H1 (cell line): ENCODE results near the gene HIPK1. TPM values are rescaled to one million over a fixed set of nuclear protein-coding genes. Genes with fewer than 3 reads are reported as not detected.

Source experiments
- CTCF ChIA-PET: fragments of 300-600 bp; sonication (Branson Sonifier 250); formaldehyde crosslinking; loops from one replicate; lab custom pipeline; 2021; ENCODE audit not compliant: partially characterized antibody; lab: Charles Lee
- POLR2A ChIA-PET: fragments of 300-600 bp; sonication (Branson Sonifier 250); formaldehyde crosslinking; loops from one replicate; lab custom pipeline; 2021; ENCODE audit warnings: inconsistent platforms; ENCODE audit not compliant: partially characterized antibody; lab: Charles Lee
- DNase-seq, 2 experiments: peaks; one replicate each; pipeline versions ENCODE4 v3.0.0 to v3.0.0-alpha.2; 2010 to 2022; ENCODE audit warnings: low spot score in 2 of 2, low read depth in 1 of 2, mixed read lengths in 1 of 2
- FAIRE-seq: peaks from 2 replicates; lab custom pipeline; 2011; peaks lifted over from hg19 to GRCh38; lab: Jason Lieb, UNC
- H2AFZ ChIP-seq: 2 replicates; pipeline ENCODE4 v1.8.1; 2012; ENCODE audit warnings: low read length, inconsistent platforms
- H2AK5ac ChIP-seq: 2 replicates; pipeline ENCODE4 v1.6.1; 2013; ENCODE audit warnings: low read depth, low read length
- H2BK120ac ChIP-seq: replicated peaks from 2 replicates; pipeline ENCODE3; 2013; ENCODE audit warnings: low read depth, low read length, inconsistent platforms
- H2BK12ac ChIP-seq: 2 replicates; pipeline ENCODE4 v1.6.1; 2013; ENCODE audit warnings: low read depth, low read length
- H2BK15ac ChIP-seq: 2 replicates; pipeline ENCODE4 v1.6.1; 2013; ENCODE audit warnings: low read length
- H2BK20ac ChIP-seq: 2 replicates; pipeline ENCODE4 v1.6.1; 2013; ENCODE audit warnings: low read length
- H2BK5ac ChIP-seq: 2 replicates; pipeline ENCODE4 v1.6.1; 2013; ENCODE audit warnings: low read depth, low read length
- H3K14ac ChIP-seq: 2 replicates; pipeline ENCODE4 v1.6.1; 2013; ENCODE audit warnings: inconsistent platforms; ENCODE audit not compliant: insufficient read length
- H3K18ac ChIP-seq: 2 replicates; pipeline ENCODE4 v1.6.1; 2013; ENCODE audit warnings: low read length; ENCODE audit errors: extremely low read depth
- H3K23ac ChIP-seq: 2 replicates; pipeline ENCODE4 v1.6.1; 2013; ENCODE audit warnings: inconsistent platforms; ENCODE audit not compliant: insufficient read length
- H3K23me2 ChIP-seq: 2 replicates; pipeline ENCODE4 v1.6.1; 2013; ENCODE audit warnings: low read depth, low read length
- H3K27ac ChIP-seq: 2 replicates; pipeline ENCODE4 v1.6.1; 2011; ENCODE audit warnings: low read depth, low read length, inconsistent platforms
- H3K27me3 ChIP-seq, 4 experiments: replicated peaks in 1 of 4; 1 replicate in 1 of 4; 2 replicates in 3 of 4; pipeline versions ENCODE4 v1.6.1 to v1.8.1; 2011 to 2013; ENCODE audit warnings: low read length in 3 of 4, mild to moderate bottlenecking in 3 of 4, inconsistent platforms in 2 of 4, mixed read lengths in 2 of 4, moderate library complexity in 1 of 4; ENCODE audit not compliant: control insufficient read depth in 3 of 4, insufficient read depth in 3 of 4; ENCODE audit errors: extremely low read depth in 1 of 4
- H3K36me3 ChIP-seq, 4 experiments: 2 replicates each; pipeline versions ENCODE4 v1.6.1 to v1.8.1; 2011 to 2013; ENCODE audit warnings: mild to moderate bottlenecking in 4 of 4, low read length in 3 of 4, moderate library complexity in 2 of 4, control low read depth in 1 of 4, inconsistent platforms in 1 of 4; ENCODE audit not compliant: insufficient read depth in 4 of 4, control insufficient read depth in 2 of 4
- H3K4ac ChIP-seq: replicated peaks from 2 replicates; pipeline ENCODE3; 2013; ENCODE audit warnings: low read length, low read depth, mixed read lengths, inconsistent platforms; ENCODE audit not compliant: insufficient read length
- H3K4me1 ChIP-seq, 4 experiments: replicated peaks in 1 of 4; 1 replicate in 1 of 4; 2 replicates in 3 of 4; pipeline versions ENCODE4 v1.6.1 to v1.8.1; 2011 to 2013; ENCODE audit warnings: low read length in 3 of 4, inconsistent platforms in 2 of 4, mixed read lengths in 1 of 4; ENCODE audit not compliant: insufficient read depth in 4 of 4, control insufficient read depth in 3 of 4
- H3K4me2 ChIP-seq, 2 experiments: 2 replicates each; pipeline versions ENCODE4 v1.6.1 to v1.8.1; 2011 to 2013; ENCODE audit warnings: low read depth in 2 of 2, low read length in 2 of 2, control low read depth in 1 of 2, inconsistent platforms in 1 of 2, mild to moderate bottlenecking in 1 of 2; ENCODE audit not compliant: insufficient read depth in 1 of 2
- H3K4me3 ChIP-seq, 4 experiments: fragments of 200-600, 300-600 bp in 1 of 4; sonication (generic), shearing (Covaris generic), sonication (Bioruptor Twin) in 1 of 4; 2 replicates each; pipeline versions ENCODE4 v1.5.1 to v1.8.1; 2011 to 2016; ENCODE audit warnings: low read length in 4 of 4, low read depth in 3 of 4, control low read depth in 2 of 4, inconsistent platforms in 2 of 4, mild to moderate bottlenecking in 2 of 4, mixed read lengths in 1 of 4, moderate library complexity in 1 of 4; ENCODE audit not compliant: insufficient read depth in 2 of 4; ENCODE audit errors: extremely low read depth in 1 of 4
- H3K56ac ChIP-seq: replicated peaks from 2 replicates; pipeline ENCODE3; 2013; ENCODE audit warnings: low read depth, mild to moderate bottlenecking, mixed read lengths, low read length, inconsistent platforms; ENCODE audit not compliant: insufficient read length
- H3K79me1 ChIP-seq: 2 replicates; pipeline ENCODE4 v1.6.1; 2013; ENCODE audit warnings: low read depth, low read length, control low read depth
- H3K79me2 ChIP-seq, 2 experiments: 2 replicates each; pipeline versions ENCODE4 v1.6.1 to v1.8.1; 2012 to 2013; ENCODE audit warnings: low read length in 2 of 2, mild to moderate bottlenecking in 2 of 2, inconsistent platforms in 1 of 2; ENCODE audit not compliant: insufficient read depth in 2 of 2, control insufficient read depth in 1 of 2
- H3K9ac ChIP-seq, 4 experiments: replicated peaks in 1 of 4; 1 replicate in 1 of 4; 2 replicates in 3 of 4; pipeline versions ENCODE4 v1.6.1 to v1.8.1; 2011 to 2013; ENCODE audit warnings: low read depth in 3 of 4, low read length in 3 of 4, control low read depth in 2 of 4, mild to moderate bottlenecking in 2 of 4, moderate library complexity in 2 of 4, inconsistent platforms in 1 of 4; ENCODE audit errors: extremely low read depth in 1 of 4
- H3K9me3 ChIP-seq, 2 experiments: 2 replicates each; pipeline versions ENCODE4 v1.6.1 to v1.8.1; 2012 to 2013; ENCODE audit warnings: mild to moderate bottlenecking in 2 of 2, moderate library complexity in 2 of 2, control low read depth in 1 of 2, inconsistent platforms in 1 of 2, low read depth in 1 of 2, low read length in 1 of 2, mixed read lengths in 1 of 2; ENCODE audit not compliant: insufficient read depth in 2 of 2
- H4K20me1 ChIP-seq, 2 experiments: replicated peaks in 1 of 2; 2 replicates each; pipeline versions ENCODE3 to v1.8.1; 2011 to 2013; ENCODE audit warnings: inconsistent platforms in 2 of 2, low read length in 2 of 2, mild to moderate bottlenecking in 1 of 2; ENCODE audit not compliant: insufficient read depth in 2 of 2, control insufficient read depth in 1 of 2
- H4K5ac ChIP-seq: 2 replicates; pipeline ENCODE4 v1.6.1; 2013; ENCODE audit warnings: low read length, low read depth, mixed read lengths, inconsistent platforms; ENCODE audit not compliant: insufficient read length
- H4K8ac ChIP-seq: 2 replicates; pipeline ENCODE4 v1.8.0; 2013; ENCODE audit warnings: mild to moderate bottlenecking, moderate library complexity, low read length, inconsistent platforms; ENCODE audit not compliant: insufficient read depth; ENCODE audit errors: extremely low read depth
- H4K91ac ChIP-seq: replicated peaks from 2 replicates; pipeline ENCODE3; 2013; ENCODE audit warnings: low read length, mixed read lengths, inconsistent platforms; ENCODE audit not compliant: insufficient read length
- BCL11A ChIP-seq, 2 experiments: IDR thresholded peaks; one replicate each; pipeline ENCODE4 v1.6.1; 2011; ENCODE audit warnings: low read depth in 2 of 2, low read length in 2 of 2, mild to moderate bottlenecking in 2 of 2
- CHD1 ChIP-seq: IDR thresholded peaks from 2 replicates; pipeline ENCODE4 v1.6.1; 2012; ENCODE audit warnings: low read depth, low read length, improper control_type of control experiment
- KDM5A ChIP-seq: fragments of 200-600 bp; IDR thresholded peaks from 2 replicates; pipeline ENCODE4 v1.7.1; 2012; ENCODE audit warnings: mild to moderate bottlenecking, low read length, inconsistent platforms, mixed read lengths
- POU5F1 ChIP-seq: IDR thresholded peaks from 2 replicates; pipeline ENCODE4 v1.6.1; 2011; ENCODE audit warnings: low read depth, mild to moderate bottlenecking, low read length, moderate library complexity
- RFX5 ChIP-seq: IDR thresholded peaks from 2 replicates; pipeline ENCODE4 v1.6.1; 2011; ENCODE audit warnings: low read depth, low read length, improper control_type of control experiment, borderline replicate concordance
- SP4 ChIP-seq: IDR thresholded peaks from 2 replicates; pipeline ENCODE4 v1.6.1; 2012; ENCODE audit warnings: low read length, inconsistent platforms
- TCF12 ChIP-seq: IDR thresholded peaks from 2 replicates; pipeline ENCODE4 v1.6.1; 2011; ENCODE audit warnings: low read depth, mild to moderate bottlenecking, low read length
- TEAD4 ChIP-seq: IDR thresholded peaks from 2 replicates; pipeline ENCODE4 v1.6.1; 2012; ENCODE audit warnings: low read depth, low read length, inconsistent platforms, mixed read lengths
- WGBS, 2 experiments: shearing (Covaris generic) in 1 of 2; methylation state at CpG; one replicate each; pipeline versions ENCODE4 v1.1.6 to v1.1.7; 2013 to 2015; ENCODE audit warnings: low lambda C conversion rate in 2 of 2, mixed read lengths in 2 of 2, inconsistent platforms in 1 of 2, low coverage in 1 of 2, missing lambda C conversion rate in 1 of 2; ENCODE audit not compliant: insufficient replicate concordance in 2 of 2, insufficient coverage in 1 of 2, insufficient read length in 1 of 2; ENCODE audit errors: extremely low coverage in 1 of 2, missing lambda C conversion rate in 1 of 2; 5-methylcytosine and 5-hydroxymethylcytosine counted together
- polyA plus RNA-seq, 7 experiments: library from polyadenylated mRNA; depleted of rRNA in 3 of 7; stranded (reverse) in 5 of 7; unstranded in 2 of 7; fragments of >200 nt in 5 of 7; fragments of 200-250 nt in 2 of 7; gene quantifications; 1 replicate in 5 of 7; 2 replicates in 1 of 7; 4 replicates in 1 of 7; pipeline versions ENCODE4 v1.2.1 to v1.2.3, GENCODE V29; 2011 to 2013; ENCODE audit warnings: missing spikeins in 2 of 7, mixed read lengths in 2 of 7
- total RNA-seq: library from RNA; stranded (reverse); fragmentation: NEBNext Ultra II Directional; extraction: Animal tissue kit (Norgen Biotek cat#: 25700); gene quantifications from 2 replicates; pipeline ENCODE4 v1.2.1, GENCODE V29; 2021
- TF ChIP-seq, protein P1 (sequence below), 3 experiments: IDR thresholded peaks; 1 replicate in 2 of 3; 2 replicates in 1 of 3; pipeline versions ENCODE4 v1.5.1 to v1.6.1; 2011; ENCODE audit warnings: low read length in 3 of 3, mild to moderate bottlenecking in 3 of 3, inconsistent platforms in 2 of 3, low read depth in 1 of 3, moderate library complexity in 1 of 3; ENCODE audit not compliant: insufficient read depth in 1 of 3; ENCODE audit errors: control extremely low read depth in 1 of 3

Gene HIPK1
- total and polyA plus RNA-seq, 2 of the 8 experiments (the other 6 are each of a cell fraction or from before 2014, with no cell fraction given): 46.2 to 64.3 TPM

DNA sequence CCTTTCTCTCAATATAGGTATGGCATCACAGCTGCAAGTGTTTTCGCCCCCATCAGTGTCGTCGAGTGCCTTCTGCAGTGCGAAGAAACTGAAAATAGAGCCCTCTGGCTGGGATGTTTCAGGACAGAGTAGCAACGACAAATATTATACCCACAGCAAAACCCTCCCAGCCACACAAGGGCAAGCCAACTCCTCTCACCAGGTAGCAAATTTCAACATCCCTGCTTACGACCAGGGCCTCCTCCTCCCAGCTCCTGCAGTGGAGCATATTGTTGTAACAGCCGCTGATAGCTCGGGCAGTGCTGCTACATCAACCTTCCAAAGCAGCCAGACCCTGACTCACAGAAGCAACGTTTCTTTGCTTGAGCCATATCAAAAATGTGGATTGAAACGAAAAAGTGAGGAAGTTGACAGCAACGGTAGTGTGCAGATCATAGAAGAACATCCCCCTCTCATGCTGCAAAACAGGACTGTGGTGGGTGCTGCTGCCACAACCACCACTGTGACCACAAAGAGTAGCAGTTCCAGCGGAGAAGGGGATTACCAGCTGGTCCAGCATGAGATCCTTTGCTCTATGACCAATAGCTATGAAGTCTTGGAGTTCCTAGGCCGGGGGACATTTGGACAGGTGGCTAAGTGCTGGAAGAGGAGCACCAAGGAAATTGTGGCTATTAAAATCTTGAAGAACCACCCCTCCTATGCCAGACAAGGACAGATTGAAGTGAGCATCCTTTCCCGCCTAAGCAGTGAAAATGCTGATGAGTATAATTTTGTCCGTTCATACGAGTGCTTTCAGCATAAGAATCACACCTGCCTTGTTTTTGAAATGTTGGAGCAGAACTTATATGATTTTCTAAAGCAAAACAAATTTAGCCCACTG is 11.5 kb downstream of the HIPK1 start:
- WGBS, 2 experiments: 89% methylated on average over 16 of the region's 16 CpGs; no CpG with 5 or more reads in 1 of the 2 experiments
- H2BK5ac ChIP-seq: no peak overlapping the region
- H2BK12ac ChIP-seq: no peak overlapping the region
- no peak overlapping the region for H3K14ac ChIP-seq
- H3K27me3 ChIP-seq: no peaks in the 10 kb centered on the region
- H4K20me1 ChIP-seq: peaks cover 1 to 9% of the 10 kb centered on the region in 2 experiments
- ChIA-PET CTCF (interaction anchor here (0.9 to 1.3 kb wide), 6 partner anchors 8 to 347 kb away, joined by 3 to 4 read pairs (median 4); no protein-coding TSS in a partner anchor), POLR2A (interaction anchor here (3.7 kb wide), 1 partner anchor 10 kb away, joined by 15 read pairs; no protein-coding TSS in a partner anchor)
- no peak for DNase-seq
- H3K36me3 ChIP-seq: peaks cover 5 to 22% (median 6%) of the 10 kb centered on the region in 4 experiments
- H3K9ac ChIP-seq: no peak overlapping the region; a peak in 1 of 7 replicates
- H2BK120ac ChIP-seq: no peak overlapping the region
- no peak overlapping the region for H2BK20ac ChIP-seq
- H3K79me1 ChIP-seq: peaks cover 2% of the 10 kb centered on the region
- H3K4me1 ChIP-seq: peaks cover 0 to 3% (median 0%) of the 10 kb centered on the region in 4 experiments; a peak in 3 of 7 replicates
- H3K27ac ChIP-seq: no peak overlapping the region
- no peak overlapping the region for H2AK5ac ChIP-seq
- no peak overlapping the region for H3K18ac ChIP-seq
- no peak overlapping the region for H3K23ac ChIP-seq
- H3K4me3 ChIP-seq: no peak overlapping the region
- H3K4me2 ChIP-seq: no peak overlapping the region
- H2BK15ac ChIP-seq: no peak overlapping the region
- no peaks in the 10 kb centered on the region for H3K23me2 ChIP-seq
- H3K4ac ChIP-seq: no peak overlapping the region
- H4K91ac ChIP-seq: no peak overlapping the region
- H2AFZ ChIP-seq: no peak overlapping the region
- H3K79me2 ChIP-seq: peaks cover 7 to 59% of the 10 kb centered on the region in 2 experiments
- H4K5ac ChIP-seq: no peak overlapping the region
- FAIRE-seq: no peak
- H3K9me3 ChIP-seq: no peaks in the 10 kb centered on the region
- no peak overlapping the region; the same call in 1 of the 2 replicates for H4K8ac ChIP-seq
- no peak overlapping the region for H3K56ac ChIP-seq
- TF ChIP-seq POU5F1: no peak
- TF ChIP-seq TCF12: no peak
- TF ChIP-seq, protein P1, sequence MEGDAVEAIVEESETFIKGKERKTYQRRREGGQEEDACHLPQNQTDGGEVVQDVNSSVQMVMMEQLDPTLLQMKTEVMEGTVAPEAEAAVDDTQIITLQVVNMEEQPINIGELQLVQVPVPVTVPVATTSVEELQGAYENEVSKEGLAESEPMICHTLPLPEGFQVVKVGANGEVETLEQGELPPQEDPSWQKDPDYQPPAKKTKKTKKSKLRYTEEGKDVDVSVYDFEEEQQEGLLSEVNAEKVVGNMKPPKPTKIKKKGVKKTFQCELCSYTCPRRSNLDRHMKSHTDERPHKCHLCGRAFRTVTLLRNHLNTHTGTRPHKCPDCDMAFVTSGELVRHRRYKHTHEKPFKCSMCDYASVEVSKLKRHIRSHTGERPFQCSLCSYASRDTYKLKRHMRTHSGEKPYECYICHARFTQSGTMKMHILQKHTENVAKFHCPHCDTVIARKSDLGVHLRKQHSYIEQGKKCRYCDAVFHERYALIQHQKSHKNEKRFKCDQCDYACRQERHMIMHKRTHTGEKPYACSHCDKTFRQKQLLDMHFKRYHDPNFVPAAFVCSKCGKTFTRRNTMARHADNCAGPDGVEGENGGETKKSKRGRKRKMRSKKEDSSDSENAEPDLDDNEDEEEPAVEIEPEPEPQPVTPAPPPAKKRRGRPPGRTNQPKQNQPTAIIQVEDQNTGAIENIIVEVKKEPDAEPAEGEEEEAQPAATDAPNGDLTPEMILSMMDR (IDR thresholded peaks at IDR 0.05; ENCODE audit: control extremely low read depth in 1 of 3, insufficient read depth in 1 of 3, low read depth in 1 of 3, low read length in 3 of 3): no peak
- TF ChIP-seq SP4: no peak
- no peak for TF ChIP-seq TEAD4
- TF ChIP-seq CHD1: no peak
- TF ChIP-seq BCL11A (IDR thresholded peaks at IDR 0.05; ENCODE audit: low read depth in 2 of 2, low read length in 2 of 2): no peak
- no peak for TF ChIP-seq KDM5A
- TF ChIP-seq RFX5: no peak
